Right lobe of liver (tissue), 4 donors: ENCODE data around the gene PIK3R5.

Experiments used
- CTCF ChIP-seq, 4 donors: fragments of 200-600 bp in 3 of 4; fragments of 450-650 bp in 1 of 4; IDR thresholded peaks; one replicate each; pipeline versions ENCODE4 v1.5.1 to v1.8.0; 2016 to 2022; ENCODE audit warnings: antibody characterized with exemption in 4 of 4, mild to moderate bottlenecking in 2 of 4
- POLR2A ChIP-seq: fragments of 450-650 bp; IDR thresholded peaks from one replicate; pipeline ENCODE4 v1.6.1; 2017; ENCODE audit warnings: antibody characterized with exemption, mild to moderate bottlenecking
- donor health status: DM: no; HTN: no; CAD: no.
- donor health status: DM: no; HTN: no; CAD: no.
- donor health status: DM: no; HTN: yes; CAD: no.

DNA sequence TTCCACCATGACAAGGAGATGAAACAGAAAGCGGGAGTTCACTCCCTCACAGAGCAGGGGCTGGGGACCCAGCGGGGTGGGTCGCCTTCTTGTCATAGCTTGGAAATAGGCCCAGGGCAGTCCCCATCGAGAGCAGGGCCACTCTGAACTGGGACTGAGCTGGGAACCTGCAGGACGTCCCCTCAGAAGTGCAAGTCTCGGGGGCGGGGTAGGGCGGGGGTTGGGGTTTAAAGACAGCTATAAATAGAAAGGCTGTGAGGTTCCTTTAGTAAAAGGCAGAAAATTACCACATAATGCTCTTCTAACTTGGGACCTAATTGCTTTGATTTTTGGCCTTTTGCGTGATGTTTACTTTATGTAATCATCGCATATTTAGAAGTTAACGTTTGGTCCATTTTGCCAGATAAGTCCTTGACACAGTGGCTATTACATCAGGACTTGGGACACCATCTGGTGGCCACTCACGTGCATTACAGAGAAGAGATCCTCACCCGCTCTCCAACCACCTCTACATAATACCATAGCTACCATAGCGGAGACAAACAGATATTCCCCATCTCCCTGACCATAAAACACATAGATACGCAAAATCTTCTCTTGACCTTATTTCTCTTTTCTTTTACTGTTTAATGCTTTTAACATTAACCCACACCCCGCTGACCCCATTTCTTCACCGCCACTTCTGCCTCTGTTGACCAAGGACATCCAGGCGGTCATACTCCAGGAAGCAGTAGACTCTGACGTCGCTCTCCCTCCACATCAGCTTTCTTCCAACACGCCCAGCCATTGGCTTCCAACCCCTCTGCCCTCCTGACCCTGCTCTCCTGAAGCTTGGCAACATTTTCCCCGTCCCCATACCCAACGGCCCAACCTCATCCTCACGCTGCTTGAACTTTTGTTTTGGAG lies 70.6 kb downstream of the PIK3R5 start:
- TF ChIP-seq CTCF (IDR thresholded peaks at IDR 0.05) (peak; percentile 78 to 82 (median 80)), POLR2A (no peak)
